Stimulated activated CD4-positive, alpha-beta T cell treated with anti-CD3 and anti-CD28 coated beads, TNF-alpha, amount 100 ng/mL, for 4 hours (primary cell): Measurements from ENCODE around the gene PLBD1.

Source experiments
- DNase-seq, 3 experiments: peaks; one replicate each; pipeline ENCODE4 v3.0.0-alpha.2; 2020; ENCODE audit warnings: low read depth in 3 of 3

The PLBD1 gene, protein sequence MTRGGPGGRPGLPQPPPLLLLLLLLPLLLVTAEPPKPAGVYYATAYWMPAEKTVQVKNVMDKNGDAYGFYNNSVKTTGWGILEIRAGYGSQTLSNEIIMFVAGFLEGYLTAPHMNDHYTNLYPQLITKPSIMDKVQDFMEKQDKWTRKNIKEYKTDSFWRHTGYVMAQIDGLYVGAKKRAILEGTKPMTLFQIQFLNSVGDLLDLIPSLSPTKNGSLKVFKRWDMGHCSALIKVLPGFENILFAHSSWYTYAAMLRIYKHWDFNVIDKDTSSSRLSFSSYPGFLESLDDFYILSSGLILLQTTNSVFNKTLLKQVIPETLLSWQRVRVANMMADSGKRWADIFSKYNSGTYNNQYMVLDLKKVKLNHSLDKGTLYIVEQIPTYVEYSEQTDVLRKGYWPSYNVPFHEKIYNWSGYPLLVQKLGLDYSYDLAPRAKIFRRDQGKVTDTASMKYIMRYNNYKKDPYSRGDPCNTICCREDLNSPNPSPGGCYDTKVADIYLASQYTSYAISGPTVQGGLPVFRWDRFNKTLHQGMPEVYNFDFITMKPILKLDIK

DNA sequence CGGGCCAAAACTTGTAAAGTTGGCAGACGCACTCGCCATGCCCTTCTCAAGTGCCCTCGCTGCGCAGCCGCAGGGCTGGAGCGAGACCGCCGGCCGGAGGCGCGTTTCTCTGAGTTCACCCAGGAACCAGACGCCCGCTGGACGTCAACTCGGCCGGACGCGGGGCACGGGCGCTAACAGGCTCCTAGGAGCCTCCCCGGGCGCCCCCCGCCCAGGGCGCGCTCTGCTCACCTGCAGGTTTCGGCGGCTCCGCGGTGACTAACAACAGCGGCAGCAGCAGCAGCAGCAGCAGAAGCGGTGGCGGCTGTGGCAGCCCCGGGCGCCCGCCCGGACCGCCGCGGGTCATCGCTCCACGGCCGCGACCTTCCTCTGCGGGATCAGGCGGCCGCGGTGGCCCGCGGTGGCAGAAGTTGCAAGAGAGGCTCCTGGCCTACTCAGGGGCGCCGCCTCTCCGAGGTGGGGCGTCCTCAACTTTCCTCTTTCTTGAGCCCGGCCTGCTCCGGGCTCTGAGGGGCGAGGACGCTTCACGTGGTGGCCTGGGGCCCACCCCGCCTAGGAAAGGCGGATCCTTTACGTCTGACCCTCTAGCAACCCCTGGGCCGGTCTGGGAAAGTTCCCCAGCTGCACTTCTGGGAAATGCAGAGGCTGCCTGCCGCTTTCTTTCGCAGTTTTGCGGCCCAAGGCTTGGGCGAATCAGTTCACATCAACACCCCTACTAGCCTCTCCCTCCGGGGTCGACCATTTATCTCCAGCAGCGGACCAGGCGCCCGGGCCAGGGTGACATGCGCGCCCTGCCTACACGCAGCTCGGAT, at the start of gene PLBD1:
Gene PLBD1 (minus strand): TSS at position 533 of the 812 bp plus-strand sequence. CDS start 187 bp downstream, at position 346.
- DNase-seq: no peak

DNA sequence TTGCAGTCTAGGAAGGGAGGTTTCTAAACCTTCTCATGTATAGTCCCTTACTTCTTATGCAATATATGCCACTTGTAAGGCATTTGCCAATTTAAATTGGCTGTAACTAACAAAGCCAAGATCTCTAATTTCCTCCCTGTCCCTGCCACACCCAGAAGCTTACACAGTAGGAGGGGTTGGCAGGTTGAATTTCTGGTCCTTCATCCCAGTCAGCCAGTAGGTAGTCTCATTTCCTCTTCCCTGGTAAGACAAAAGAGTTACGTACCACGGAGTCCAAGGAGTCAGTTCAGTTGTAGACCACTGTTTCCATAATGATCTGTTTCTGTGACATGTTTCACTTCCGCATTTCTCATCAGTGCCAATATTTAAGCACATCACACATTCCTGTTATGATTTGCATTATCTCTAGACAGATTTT, 47.0 kb upstream of the PLBD1 start:
- DNase-seq: no peak

DNA sequence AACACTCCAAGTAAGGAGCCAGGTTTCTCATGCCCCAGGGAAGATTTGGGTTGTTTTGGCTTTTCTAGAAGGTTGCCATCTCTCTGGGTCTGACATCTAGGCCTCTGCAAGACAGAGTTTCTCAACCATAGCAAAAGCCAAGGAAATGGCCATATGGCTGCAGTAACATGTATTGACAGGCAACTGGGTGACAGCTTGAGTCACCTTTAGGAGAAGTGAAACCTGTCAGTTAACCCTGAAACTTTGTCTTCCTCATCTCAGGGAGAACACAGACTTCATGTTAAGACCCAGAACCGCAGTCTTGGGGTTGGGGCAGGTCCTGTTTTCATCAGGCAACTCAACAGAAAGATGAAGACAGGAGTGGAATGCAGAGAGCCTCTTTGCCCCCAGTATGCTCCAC, 46.0 kb upstream of the PLBD1 start:
- no peak for DNase-seq

DNA sequence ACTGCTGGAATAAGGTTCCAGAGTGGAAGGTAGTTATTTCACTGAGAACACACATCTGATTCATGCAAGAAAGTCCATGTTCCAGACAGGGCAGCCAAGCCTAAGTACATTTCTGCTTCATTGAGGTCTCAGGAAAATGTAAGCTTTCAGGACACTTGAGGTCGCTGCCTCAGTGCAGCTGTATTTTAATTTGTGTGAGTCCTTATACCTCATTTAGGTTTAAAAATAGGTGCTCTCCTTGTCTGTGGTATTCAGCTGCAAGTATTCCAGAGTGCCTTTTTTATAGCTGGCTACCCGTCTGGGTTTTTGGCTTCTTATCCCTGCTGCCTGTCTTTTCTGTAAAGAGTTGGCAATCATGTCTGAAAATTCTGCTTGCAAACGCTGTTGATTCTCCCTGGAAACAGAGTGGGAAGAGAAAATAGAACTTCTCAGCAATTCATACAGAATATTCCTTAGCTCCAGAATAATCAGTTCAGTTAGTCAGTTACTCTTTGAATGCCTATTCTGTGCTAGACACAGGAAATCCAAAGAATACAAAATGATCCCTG, 45.3 kb upstream of the PLBD1 start:
- DNase-seq: no peak

DNA sequence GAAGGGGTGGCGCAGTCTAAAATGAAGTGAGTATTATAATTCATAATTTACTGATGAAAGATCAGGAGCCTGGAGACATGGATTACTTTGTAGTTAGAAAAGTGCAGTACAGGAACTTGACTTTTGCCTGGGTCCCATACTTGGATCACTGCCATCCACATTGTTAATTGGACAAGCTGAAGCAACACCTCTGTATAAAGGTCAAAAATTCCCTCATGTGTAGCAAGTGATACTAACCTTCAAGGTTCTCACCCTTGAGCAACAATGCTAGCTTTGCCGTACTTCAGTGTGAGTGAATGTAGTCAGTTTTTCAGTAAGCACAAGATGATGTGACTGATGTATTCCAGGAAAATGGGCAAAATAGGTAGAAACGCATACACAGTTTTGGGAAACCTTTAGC, 44.6 kb upstream of the PLBD1 start:
- DNase-seq: no peak

DNA sequence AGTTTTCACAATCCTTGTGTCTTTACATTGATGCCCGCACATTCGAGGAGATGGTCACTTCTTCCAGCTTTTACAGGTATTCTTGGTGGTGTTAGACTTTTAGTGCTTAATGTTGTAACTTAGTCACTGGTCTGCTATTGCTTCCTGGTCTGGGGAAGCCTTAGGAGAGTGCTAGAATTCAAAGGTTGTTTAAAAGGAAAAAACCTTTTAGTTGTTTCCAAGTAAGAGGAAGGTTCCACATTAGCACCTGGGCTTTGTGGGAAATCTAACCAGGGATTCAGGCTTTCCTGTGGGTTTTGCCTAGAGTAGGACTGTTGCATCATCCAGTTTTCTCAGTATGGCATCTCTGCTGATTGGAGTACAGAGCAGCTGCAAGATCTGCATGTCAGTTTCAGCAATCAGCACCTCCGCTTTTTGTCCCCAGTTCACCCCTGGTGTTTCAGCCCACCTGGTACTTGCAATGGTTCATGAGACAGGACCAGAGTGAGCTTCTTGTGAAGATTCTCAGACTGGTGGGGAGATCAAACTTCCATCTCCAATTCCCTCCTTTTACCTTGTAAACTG, 44.0 kb upstream of the PLBD1 start:
- DNase-seq: no peak

DNA sequence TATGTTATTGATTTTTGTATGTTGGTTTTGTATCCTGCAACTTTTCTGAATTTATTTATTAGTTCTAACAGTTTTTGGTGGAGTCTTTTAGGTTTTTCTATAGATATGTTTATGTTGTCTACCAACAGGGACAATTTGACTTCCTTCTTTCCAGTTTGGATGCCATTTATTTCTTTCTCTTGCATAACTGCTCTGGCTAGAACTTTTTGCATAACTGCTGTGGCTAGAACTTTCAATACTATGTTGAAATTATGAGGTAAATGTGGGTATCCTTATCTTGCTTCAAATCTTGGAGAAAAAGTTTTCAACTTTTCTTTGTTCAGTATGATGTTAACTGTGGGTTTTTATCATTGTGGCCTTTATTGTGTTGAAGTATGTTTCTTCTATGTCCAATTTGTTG, 39.9 kb upstream of the PLBD1 start:
- no peak for DNase-seq

DNA sequence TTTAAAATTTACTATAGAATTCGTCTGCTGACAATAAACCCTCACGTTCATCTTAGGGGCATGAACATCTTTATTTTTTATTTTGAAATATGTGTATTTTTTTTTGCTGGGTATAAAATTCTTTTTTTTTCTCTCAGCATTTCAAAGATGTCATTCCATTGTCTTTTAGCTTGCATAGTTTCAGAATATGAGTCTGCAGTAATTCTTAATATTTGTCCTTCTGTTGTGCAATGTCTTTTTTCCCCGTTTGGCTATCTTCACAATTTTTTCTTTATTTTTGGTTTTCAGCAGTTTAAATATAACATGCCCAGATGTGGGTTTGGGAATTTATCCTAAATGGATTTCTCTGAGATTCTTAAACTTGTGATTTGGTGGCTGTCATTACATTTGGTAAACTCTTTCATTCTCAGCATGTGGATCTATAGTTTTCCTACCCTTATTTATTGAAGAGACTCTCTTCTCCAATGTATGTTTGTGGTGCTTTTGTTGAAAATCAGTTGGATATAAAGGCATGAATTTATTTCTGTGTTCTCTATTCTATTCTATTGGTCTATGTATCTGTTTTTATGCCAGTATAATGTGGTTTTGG, 37.8 kb upstream of the PLBD1 start:
- no peak for DNase-seq

DNA sequence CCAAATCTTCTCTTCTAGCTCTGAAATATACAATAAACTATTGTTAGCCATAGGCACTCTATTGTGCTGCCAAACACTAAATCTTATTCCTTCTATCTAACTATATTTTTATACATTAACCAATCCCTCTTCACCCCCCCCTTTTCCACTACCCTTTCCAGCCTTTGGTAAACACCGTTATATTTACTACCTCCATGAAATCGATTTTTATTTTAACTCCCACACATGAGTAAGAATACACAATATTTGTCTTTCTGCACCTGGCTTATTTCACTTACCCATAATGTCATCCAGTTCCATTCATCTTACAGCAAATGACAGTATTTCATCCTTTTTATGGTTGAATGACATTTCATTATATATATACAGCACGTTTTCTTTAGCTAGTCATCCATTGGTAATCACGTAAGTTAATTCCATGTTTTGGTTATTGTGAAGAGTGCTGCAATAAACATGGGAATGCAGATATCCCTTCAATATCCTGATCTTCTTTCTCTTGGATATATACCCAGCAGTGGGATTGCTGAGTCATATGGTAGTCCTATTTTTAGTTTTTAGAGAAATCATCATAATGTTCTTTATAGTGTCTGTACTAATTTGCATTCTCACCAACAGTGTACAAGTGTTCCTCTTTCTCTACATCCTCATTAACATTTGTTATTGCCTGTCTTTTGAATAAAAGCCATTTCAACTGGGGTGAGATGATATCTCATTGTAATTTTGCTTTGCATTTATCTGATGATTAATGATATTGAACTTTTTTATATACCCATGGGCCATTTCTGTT, 34.2 kb upstream of the PLBD1 start:
- no peak for DNase-seq

DNA sequence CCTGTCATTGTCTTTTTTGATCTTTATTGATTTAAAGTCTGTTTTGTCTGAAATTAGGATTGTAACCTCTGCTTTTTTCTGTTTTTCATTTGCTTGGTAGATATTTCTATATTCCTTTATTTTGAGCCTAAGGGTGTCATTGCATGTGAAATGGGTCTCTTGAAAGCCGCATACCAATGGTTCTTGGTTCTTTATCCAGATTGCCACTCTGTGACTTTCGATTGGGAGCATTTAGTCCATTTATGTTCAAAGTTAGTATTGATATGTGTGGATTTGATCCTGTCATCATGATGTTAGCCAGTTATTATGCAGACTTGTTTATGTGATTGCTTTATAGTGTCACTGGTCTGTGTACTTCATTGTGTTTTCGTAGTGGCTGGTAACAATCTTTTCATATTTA, 29.8 kb upstream of the PLBD1 start:
- DNase-seq: no peak

DNA sequence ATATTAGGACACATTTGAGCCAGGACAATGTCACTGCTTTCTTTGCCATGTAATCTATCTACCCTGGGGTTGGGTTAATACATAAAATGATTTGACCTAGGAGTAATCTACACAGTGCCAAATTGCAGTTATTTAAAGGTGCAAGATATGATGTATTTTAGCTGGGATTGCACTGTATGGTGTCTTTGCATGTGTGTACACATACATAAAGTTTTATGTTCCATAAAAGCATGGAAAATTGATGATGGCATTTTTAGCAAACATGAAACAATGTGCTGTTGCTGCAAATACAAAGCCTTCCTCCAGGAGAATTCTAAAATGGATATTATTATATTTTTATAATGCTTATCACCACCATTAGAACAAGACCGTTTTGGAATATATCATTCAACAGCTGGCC, 24.0 kb upstream of the PLBD1 start:
- DNase-seq: no peak

DNA sequence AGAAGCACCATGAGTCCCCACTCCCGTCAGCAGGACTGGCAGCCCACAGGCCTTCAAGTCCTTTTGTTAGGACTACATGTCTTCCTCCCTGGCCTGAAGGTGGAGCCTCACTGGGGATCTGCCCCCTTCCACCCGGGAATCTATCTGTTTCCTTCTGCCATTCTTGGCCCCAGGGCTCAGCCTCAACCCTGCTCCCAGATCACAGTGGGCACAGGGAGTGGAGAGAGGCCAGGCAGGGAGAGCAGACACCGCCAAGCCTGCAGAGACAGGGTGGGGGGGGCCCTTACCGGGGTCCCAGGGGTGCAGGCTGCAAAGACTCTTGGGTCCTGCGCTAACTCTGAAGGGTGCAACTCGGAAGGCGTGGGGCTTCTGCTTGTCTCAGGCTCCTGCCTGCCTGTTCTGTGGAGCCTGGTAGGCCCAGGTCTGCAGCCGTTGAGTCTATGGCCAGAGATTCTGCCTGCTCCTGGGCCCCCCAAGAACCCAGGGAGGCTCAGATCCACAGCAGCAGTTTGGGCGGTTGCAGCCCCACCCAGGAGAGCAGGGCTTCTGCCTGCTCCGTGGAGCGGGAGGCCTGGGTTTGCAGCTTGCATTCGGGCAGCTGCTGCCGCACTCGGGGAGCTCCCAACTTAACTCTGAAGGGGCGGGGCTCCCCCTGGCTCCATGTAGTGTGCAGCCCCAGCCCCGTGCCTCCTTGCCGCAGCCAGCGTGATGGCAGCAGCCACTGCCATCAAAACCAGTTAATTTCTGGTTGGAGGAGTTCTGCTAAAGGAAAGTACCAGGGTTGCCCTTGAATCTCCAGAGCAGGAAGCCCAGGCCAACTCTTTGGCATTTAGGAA, 21.7 kb upstream of the PLBD1 start:
- no peak for DNase-seq

DNA sequence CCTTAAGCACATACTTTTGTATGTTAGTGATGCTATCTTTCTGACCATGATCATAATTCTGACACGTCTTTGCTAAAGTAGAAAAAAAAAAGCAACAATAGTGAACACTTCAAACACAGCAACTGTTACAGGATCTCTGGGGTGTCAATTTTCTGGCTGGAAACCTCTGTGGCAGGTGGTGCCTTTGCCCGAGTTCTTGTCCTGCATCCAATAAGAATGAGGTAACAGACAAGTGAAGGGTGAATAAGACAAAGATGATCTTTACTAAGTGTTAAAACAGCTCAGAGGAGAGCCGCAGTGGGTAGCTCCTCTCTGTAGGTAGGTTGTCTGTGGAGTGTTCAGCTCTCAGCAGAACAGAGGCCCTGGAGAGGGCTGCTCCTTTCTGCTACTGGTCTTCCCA, 20.9 kb upstream of the PLBD1 start:
- DNase-seq: no peak

DNA sequence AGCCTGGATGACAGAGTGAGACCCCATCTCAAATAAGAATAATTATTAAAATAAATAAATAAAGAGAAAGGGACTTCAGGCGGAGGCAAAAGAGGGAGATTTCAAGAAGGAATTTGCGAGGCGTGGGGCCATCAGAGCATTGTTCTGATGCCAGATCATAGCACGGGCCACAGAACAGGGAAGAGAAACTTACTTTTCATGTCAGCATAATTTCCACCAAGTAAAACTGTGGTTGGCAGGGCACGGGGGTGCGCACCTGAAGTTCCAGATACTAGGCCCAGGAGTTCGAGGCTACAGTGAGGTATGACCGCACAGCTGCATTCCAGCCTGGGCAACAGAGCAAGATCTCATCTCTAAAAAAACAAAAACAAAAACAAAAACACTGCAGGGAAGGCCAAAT, 11.0 kb upstream of the PLBD1 start:
- no peak for DNase-seq

DNA sequence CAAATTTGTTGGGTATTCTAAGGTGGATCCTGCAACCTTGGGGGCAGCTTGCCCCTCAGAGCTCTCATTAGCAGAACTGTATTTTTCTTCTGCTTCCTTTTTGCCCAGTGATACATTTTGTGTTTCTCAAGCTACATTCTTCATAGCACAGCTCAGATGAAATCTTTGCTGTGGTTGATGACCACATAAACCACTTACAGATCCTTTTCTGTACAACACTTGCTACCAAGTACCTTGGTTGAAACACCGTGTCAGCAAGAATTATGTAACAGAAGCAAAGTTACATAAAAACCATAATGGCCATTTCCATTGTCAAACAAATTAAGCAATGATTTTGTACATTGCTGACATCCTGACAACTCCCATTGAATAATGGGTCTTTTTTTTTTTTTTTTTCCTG, 9.7 kb upstream of the PLBD1 start:
- no peak for DNase-seq

DNA sequence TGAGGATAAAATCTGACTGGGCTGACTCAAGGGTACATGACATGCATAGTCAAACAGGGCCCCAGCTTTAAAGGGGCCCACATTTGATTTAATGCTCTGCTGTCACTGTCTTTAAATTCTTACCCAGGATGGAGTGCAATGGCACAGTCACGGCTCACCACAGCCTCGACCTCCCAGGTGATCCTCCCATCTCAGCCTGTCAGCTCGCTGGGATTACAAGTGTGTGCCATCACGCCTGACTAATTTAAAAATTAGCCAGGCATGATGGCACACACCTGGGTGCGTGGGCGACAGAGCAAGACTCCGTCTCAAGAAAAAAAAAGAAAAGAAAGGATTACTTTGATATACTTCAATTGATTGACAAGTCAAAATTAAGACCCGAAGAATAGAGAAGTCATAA, 9.2 kb upstream of the PLBD1 start:
- no peak for DNase-seq

DNA sequence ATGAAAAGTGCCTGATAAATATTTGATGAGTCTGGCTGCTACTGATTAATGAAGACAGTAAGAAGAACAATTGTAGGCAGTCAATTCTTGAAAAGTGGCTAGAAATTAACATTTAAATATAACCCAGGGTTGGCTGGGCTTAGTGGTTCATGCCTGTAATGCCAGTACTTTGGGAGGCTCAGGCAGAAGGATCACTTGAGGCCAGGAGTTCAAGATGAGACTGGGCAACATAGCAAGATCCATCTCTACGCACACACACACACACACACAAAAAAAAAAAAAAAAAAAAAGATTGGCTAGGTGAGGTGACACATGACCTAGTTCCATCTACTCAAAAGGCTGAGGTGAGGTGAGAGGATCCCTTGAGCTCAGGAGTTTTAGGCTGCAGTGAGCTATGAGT, 7.9 kb upstream of the PLBD1 start:
- DNase-seq: no peak

DNA sequence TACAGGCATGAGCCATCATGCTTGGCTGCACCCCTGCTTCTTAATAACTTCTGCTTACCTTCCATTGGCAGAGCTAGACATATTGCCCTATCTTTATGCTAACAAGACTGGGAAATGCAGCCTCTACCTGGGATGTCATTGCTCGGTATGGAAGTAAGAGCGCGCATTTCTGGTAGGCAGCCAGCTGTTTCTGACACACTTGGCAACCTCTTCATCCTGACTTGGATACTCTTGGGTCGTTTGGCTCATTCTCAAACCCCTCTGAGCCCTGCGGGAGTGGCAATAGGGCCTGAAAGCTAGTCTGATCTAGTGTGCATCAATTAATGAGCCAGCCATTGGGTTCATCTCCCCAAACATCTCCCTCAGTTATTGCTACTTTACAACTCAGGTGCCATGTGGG, 5.4 kb upstream of the PLBD1 start:
- no peak for DNase-seq

DNA sequence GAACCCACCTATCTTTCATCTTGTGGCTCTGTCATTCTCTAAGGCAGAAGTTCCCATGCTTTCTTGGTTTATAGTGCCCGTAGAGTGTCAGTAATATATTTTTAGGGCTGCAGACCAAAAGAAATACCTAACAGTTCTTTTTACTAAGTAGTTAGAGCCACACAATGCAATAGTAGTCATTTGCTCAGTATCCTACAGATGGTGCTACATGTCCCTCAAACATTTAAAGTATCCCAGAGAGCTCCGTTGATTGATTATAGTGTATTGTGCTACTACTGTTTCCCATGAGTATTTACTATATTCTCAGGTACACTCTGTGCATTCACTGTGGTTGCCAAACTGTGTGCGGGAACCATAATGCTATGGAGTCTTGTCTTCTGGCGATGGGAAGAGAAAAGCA, 4.7 kb upstream of the PLBD1 start:
- DNase-seq: no peak

DNA sequence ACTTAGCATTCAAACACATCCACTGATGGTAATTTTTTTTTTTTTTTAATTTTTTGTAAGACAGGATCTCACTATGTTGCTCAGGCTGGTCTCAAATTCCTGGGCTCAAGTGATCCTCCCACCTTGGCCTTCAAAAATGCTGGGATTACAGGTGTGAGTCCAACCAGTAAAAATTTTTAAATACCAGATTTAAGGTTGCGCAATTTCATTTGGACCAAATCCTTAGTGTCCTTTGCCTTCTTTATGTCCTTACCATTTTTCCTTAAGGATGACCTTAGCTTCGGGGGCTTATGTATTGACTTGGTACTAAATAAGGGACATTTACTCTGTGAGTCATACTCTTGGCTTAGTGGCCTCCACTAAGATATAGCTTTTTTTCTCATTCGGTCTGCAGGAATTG, 4.1 kb upstream of the PLBD1 start:
- DNase-seq: no peak
